ENCODE data around the gene FHIT.
"Not testable (repeated sequence)": the region's sequence is repeated elsewhere in the genome, so short reads cannot be mapped to it uniquely, and the experiment has no call there.

The FHIT gene

DNA sequence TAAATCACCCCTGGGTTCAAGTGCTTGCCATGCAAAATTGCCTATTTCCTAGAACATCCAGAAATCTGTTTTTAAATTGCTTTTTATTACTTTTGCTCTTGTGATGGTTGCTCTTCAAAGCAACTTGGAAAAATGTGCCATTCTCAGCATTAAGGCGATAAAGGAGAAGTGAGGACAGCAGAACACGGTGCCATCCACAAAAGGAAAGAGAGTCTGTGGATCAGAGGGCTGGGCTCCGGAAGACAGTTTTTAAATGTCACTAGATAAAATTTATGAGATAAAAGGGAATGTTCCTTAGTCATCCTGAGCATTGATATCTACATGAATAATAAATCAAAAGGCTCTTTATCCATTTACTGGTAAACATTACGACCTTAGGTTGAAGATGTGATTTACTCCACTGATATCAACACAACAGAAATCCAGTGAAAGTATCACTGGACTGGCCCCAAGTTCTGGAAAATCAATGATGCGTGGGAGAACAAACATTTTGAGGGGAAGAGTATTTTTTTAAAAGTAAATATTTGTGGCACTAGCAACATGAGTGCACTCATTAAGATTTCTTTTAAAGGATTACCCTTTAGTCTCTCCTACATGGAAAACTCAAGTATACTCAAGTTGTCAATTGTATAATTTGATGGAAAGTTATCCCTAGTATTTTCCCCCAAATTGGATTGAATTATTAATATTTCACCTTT lies 554.7 kb downstream of the FHIT start:
- DNase-seq, result no peak

- no peak for DNase-seq
These were observed 575.8 kb downstream of the FHIT start for GRCh38 chr3:60675424-60675823.

GRCh38 chr3:60674870-60675269 lies 576.4 kb downstream of the FHIT start:
- no peak for DNase-seq

- DNase-seq, result no peak
These were observed 578.1 kb downstream of the FHIT start for GRCh38 chr3:60673123-60673522.

DNA sequence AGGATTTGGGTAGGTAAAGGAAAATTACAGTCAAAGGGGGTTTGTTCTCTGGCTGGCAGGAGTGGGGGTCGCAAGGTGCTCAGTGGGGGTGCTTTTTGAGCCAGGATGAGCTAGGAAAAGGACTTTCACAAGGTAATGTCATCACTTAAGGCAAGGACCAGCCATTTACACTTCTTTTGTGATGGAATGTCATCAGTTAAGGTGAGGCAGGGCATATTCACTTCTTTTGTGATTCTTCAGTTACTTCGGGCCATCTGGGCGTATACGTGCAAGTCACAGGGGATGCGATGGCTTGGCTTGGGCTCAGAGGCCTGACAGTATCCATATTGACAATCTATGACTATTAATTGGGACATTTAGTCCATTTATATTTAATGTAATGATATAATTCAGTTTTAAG lies 578.9 kb downstream of the FHIT start:
- not testable (repeated sequence) for DNase-seq

GRCh38 chr3:60669636-60670035 lies 581.6 kb downstream of the FHIT start:
- no peak for DNase-seq

GRCh38 chr3:60660026-60660425 lies 591.2 kb downstream of the FHIT start:
- no peak for DNase-seq

GRCh38 chr3:60659098-60659497 lies 592.2 kb downstream of the FHIT start:
- no peak for DNase-seq

- no peak for DNase-seq
These were observed 593.3 kb downstream of the FHIT start for GRCh38 chr3:60657972-60658371.

GRCh38 chr3:60652829-60653228 lies 598.4 kb downstream of the FHIT start:
- no peak for DNase-seq

- no peak for DNase-seq
These were observed 599.5 kb downstream of the FHIT start for GRCh38 chr3:60651799-60652198.

DNA sequence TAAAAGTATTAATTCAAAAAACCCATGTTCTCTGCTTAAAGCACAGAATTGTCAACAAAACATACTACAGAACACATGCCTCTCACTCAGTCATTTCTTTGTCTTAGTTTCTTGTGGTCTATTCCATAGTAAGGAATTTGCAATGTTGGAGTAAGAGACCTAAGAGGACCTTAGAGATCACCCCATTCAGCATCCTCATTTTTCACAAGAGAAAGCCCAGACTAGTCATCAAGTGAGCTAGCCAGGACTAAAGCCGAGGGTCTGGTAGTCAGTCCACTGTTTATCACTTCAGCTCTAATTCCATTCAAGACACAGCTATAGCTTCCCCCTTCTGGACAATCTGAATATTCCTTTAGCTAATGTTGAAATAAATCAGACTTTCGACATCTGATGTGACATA lies 601.1 kb downstream of the FHIT start:
- no peak for DNase-seq

- no peak for DNase-seq
These were observed 605.5 kb downstream of the FHIT start for GRCh38 chr3:60645801-60646200.

- no peak for DNase-seq
These were observed 607.4 kb downstream of the FHIT start for GRCh38 chr3:60643831-60644230.

GRCh38 chr3:60641354-60641753 lies 609.9 kb downstream of the FHIT start:
- DNase-seq, result no peak

GRCh38 chr3:60636846-60637245 lies 614.4 kb downstream of the FHIT start:
- no peak for DNase-seq

DNA sequence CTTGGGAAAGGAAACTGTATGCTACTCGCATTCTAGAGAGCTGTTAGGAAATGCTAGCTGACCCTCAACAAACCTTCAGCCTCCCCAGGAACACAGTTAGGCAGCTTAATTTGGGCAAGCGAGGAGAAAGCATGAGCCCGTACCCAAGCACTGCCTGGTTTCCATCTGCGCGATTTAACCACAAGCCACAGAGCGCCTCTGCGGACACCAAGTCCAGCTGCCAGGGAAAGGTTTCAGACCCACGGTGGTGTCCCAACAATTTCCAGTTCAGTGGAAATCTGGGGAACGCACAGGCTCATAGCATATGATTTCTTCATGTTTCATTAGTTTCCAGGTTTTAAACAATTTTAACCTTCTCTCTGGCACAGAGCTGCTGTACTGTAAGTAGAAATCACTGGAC lies 617.6 kb downstream of the FHIT start:
- DNase-seq, result no peak

GRCh38 chr3:60631509-60631908 lies 619.7 kb downstream of the FHIT start:
- no peak for DNase-seq

GRCh38 chr3:60630953-60631352 lies 620.3 kb downstream of the FHIT start:
- DNase-seq, result no peak

GRCh38 chr3:60629816-60630215 lies 621.4 kb downstream of the FHIT start:
- no peak for DNase-seq

- DNase-seq, result no peak
These were observed 628.9 kb downstream of the FHIT start for GRCh38 chr3:60622349-60622748.

DNA sequence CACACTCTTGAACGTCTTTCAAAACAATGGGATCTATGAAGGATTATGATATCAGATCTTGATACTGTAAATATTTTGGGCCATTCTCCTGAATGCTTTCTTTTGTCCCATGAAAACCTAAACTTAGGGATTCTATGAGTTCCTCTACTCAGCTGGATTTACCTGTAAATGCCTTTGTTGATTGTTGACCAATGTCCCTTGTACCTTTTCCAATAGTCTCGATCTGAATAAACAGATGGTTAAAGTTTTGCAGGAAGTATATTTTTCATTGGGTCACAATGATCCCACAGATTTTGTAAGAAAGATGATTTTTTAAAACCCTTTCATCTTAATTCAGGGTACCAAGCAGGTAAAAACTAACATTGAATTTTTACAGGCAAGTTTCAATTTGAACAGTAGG lies 634.1 kb downstream of the FHIT start:
- no peak for DNase-seq

- no peak for DNase-seq
These were observed 637.4 kb downstream of the FHIT start for GRCh38 chr3:60613769-60614303.

DNA sequence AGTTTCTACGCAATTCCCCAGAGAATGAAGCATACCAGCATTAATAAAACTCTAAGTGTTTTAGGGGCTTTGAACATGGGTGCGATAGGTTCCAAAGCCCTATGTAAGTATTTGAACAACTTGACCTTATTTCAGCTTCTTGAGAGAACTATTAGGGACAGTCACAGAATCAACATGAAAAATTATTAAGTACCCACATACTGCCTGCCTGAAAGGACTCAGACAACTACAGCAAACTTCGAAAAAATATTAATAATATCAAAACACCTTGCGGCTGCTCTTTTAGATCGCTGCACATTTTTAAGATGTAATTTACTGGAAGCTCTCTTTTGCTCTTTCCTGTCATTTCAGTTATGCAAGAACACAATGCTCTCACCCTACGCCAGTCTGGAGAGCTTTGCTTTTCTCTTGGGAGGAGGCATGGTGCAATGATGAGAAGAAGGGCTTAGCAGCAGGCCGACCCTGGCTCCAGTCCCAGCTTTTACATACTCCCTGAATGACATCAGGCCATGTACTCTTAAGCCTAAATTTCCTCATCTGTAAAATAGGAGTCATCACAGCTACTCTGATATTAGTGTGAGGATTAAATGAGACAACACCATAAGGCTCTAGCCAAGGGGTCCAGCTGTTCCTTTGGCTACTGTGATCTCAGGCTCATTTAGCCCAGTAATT lies 640.7 kb downstream of the FHIT start:
- DNase-seq, result no peak

GRCh38 chr3:60609446-60609845 lies 641.8 kb downstream of the FHIT start:
- DNase-seq, result no peak

Measured in activated CD8-positive, alpha-beta memory T cell treated with anti-CD3 and anti-CD28 coated beads, Interleukin-2, amount 50 U/mL, for 4 hours (primary cell).